ENCODE measurements around the gene ZNF692.

The ZNF692 gene

GRCh38 chr1:248824701-248825100 is 34.2 kb downstream of the ZNF692 start:
- no peak for DNase-seq (ENCODE audit: low read depth)

GRCh38 chr1:248824301-248824700 is 34.6 kb downstream of the ZNF692 start:
- no peak for DNase-seq (ENCODE audit: low read depth)

GRCh38 chr1:248823517-248824001 is 35.3 kb downstream of the ZNF692 start:
- no peak for DNase-seq (ENCODE audit: low read depth)

- no peak for DNase-seq (ENCODE audit: low read depth)
Measured at GRCh38 chr1:248822148-248823032, 36.5 kb downstream of the ZNF692 start.

- DNase-seq (ENCODE audit: low read depth), result no peak
Measured at GRCh38 chr1:248821641-248822040, 37.2 kb downstream of the ZNF692 start.

GRCh38 chr1:248821101-248821500 is 37.8 kb downstream of the ZNF692 start:
- DNase-seq (ENCODE audit: low read depth), result no peak

- DNase-seq (ENCODE audit: low read depth), result no peak
Measured at GRCh38 chr1:248820041-248820585, 38.8 kb downstream of the ZNF692 start.

- no peak for DNase-seq (ENCODE audit: low read depth)
Measured at GRCh38 chr1:248818505-248819374, 40.1 kb downstream of the ZNF692 start.

GRCh38 chr1:248817065-248817464 is 41.8 kb downstream of the ZNF692 start:
- no peak for DNase-seq (ENCODE audit: low read depth)

GRCh38 chr1:248816042-248816851 is 42.6 kb downstream of the ZNF692 start:
- DNase-seq (ENCODE audit: low read depth), result no peak

- DNase-seq (ENCODE audit: low read depth), result no peak
Measured at GRCh38 chr1:248815407-248816034, 43.4 kb downstream of the ZNF692 start.

GRCh38 chr1:248814351-248814750 is 44.5 kb downstream of the ZNF692 start:
- no peak for DNase-seq (ENCODE audit: low read depth)

GRCh38 chr1:248813546-248813945 is 45.3 kb downstream of the ZNF692 start:
- DNase-seq (ENCODE audit: low read depth), result no peak

- DNase-seq (ENCODE audit: low read depth), result no peak
Measured at GRCh38 chr1:248812736-248813425, 46.0 kb downstream of the ZNF692 start.

GRCh38 chr1:248811514-248812490 is 47.1 kb downstream of the ZNF692 start:
- no peak for DNase-seq (ENCODE audit: low read depth)

- no peak for DNase-seq (ENCODE audit: low read depth)
Measured at GRCh38 chr1:248810727-248811513, 48.0 kb downstream of the ZNF692 start.

GRCh38 chr1:248810000-248810726 is 48.7 kb downstream of the ZNF692 start:
- no peak for DNase-seq (ENCODE audit: low read depth)

GRCh38 chr1:248808876-248809275 is 50.0 kb downstream of the ZNF692 start:
- no peak for DNase-seq (ENCODE audit: low read depth)

All from activated T-cell treated with anti-CD3 and anti-CD28 coated beads for 24 hours (primary cell).